GM08714 (cell line): ENCODE results near the gene PLXNA4.

Source experiments
- H3K4me3 ChIP-seq: fragments of 200-500 bp; sonication (Bioruptor generic); 2 replicates; pipeline ENCODE4 v1.5.1; 2014; ENCODE audit warnings: mild to moderate bottlenecking, low read length, inconsistent platforms
- ZNF274 ChIP-seq: IDR thresholded peaks from 2 replicates; pipeline ENCODE4 v1.6.1; 2012; ENCODE audit warnings: mild to moderate bottlenecking, low read depth, low read length

The PLXNA4 gene

DNA sequence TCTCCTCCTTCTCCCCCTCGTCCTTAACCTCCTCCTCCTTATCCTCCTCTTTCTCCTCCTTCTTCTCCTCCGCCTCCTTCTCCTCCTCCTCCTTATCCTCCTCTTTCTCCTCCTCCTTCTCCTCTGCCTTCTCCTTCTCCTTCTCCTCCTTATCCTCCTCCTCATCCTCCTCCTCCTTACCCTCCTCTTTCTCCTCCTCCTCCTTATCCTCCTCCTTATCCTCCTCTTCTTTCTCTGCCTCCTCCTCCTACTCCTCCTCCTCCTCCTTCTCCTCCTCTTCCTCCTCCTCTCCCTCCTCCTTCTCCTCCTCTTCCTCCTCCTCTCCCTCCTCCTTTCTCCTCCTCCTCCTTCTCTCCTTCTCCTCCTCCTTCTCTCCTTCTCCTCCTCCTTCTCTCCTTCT lies 14.5 kb downstream of the PLXNA4 start:
- no peak for TF ChIP-seq ZNF274
- no peak overlapping the region for H3K4me3 ChIP-seq

DNA sequence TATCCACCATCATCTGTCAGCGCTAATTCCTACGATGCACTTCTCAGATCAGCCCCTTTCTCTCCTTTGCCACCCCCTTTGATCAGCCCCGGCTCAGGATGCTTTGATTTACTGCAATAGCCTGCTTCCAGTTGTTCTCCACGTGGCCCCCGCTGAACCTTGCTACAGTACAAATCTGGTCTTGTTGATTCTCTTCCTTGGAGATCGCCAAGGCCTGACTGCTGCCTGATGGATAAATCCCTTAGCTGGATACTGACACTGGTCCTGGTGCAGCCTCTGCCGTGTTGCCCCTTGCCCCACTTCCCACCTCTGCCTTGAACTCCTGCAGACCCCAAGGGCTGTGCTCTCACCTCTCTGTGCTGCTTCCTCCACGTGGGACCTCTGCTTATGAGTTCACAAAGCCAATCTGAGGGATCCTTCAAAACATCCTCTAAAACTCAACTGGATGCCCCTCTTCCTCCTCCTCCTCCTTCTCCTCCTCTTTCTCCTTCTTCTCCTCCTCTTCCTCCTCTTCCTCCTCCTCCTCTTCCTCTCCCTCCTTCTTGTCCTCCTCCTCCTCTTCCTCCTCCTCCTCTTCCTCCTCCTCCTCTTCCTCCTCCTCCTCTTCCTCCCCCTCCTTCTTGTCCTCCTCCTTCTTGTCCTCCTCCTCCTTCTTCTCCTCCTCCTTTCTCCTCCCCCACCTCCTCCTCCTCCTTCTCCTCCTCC lies 15.3 kb downstream of the PLXNA4 start:
- no peak overlapping the region for H3K4me3 ChIP-seq
- TF ChIP-seq ZNF274 = no peak

DNA sequence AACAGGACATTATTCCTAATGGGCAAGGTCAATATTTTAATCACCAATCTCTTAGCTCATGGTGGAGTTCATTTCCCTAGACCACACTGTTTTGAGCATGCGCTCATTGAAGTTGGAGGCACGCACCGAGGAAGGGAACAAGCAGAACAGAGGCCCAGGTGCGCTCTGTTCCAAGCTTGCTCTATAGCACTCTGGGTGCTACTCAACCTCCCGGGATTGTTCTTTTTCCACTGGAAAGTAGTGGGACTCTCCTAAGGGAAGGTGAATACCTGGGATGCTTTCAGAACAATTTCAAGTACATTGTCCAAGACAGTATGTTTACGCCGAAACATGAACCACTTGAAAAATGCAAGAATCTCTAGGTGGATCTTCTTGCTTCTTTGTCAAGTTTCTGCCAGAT lies 16.2 kb downstream of the PLXNA4 start:
- H3K4me3 ChIP-seq = no peak overlapping the region
- TF ChIP-seq ZNF274 = no peak

GRCh38 chr7:132558815-132559214 lies 17.5 kb downstream of the PLXNA4 start:
- TF ChIP-seq ZNF274 = no peak
- H3K4me3 ChIP-seq = no peak overlapping the region

GRCh38 chr7:132557489-132558044 lies 18.7 kb downstream of the PLXNA4 start:
- H3K4me3 ChIP-seq = no peak overlapping the region
- TF ChIP-seq ZNF274 = no peak

DNA sequence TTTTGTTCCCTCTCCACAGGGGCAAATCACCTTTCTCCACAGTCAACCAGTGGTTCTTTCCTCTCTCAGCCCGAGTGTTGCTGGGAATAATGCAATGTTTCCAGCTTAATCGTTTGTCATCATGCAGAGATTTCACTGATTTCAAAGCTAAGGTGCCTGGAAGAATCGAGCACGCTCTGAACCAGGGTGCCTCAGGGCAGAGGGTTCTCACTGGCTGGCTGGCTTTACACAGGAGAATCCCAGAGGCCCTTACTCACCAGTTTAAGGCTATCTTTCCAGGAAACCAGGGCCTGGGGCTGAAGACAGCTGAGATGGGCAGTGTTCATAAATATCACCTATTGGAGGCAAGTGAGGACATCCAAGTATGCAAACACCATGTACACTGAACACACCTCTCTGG lies 21.8 kb downstream of the PLXNA4 start:
- H3K4me3 ChIP-seq = no peak overlapping the region
- no peak for TF ChIP-seq ZNF274

DNA sequence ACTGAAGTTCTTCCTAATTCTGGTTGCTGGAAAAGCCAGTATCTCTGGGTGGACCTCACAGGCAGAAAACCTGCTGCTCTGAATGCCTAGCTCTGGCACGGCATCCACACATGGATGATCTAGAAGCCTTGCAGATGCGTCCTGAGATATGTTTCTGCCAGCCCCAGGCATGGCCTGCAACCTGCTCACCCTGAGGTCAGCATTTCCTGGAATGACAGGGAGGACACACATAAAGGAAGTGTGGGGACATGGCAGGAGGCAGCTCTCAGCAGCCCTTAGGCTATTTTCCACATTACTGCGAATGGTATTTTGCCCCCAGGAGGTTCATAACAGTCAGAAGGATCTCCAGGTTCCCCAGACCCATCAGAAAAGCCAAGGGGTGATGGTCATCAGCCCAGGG lies 23.2 kb downstream of the PLXNA4 start:
- TF ChIP-seq ZNF274 = no peak
- no peak overlapping the region for H3K4me3 ChIP-seq

DNA sequence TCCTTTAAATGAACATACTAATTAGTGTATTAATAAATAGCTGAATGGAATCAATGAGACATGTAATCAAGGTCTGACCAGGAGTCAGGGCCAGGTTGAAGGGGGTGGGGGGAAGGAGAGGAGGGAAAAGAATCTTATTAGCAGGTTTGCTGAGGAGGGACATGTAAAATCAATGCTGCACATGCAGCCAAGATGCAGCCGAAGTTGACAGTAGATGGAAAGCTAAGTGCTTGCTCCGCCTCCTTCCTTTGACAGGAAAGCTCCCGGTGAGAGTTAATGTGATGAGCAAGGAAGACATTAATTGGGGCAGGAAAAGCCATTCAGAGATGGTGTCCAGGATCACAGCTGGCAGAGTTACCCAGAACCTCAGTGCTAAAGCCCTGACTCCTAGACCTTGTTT lies 24.4 kb downstream of the PLXNA4 start:
- TF ChIP-seq ZNF274 = no peak
- H3K4me3 ChIP-seq = no peak overlapping the region

- TF ChIP-seq ZNF274 = no peak
- H3K4me3 ChIP-seq = no peak overlapping the region
Observed at GRCh38 chr7:132551439-132551838, 24.8 kb downstream of the PLXNA4 start.

- no peak overlapping the region for H3K4me3 ChIP-seq
- TF ChIP-seq ZNF274 = no peak
Observed at GRCh38 chr7:132548489-132549078, 27.7 kb downstream of the PLXNA4 start.

DNA sequence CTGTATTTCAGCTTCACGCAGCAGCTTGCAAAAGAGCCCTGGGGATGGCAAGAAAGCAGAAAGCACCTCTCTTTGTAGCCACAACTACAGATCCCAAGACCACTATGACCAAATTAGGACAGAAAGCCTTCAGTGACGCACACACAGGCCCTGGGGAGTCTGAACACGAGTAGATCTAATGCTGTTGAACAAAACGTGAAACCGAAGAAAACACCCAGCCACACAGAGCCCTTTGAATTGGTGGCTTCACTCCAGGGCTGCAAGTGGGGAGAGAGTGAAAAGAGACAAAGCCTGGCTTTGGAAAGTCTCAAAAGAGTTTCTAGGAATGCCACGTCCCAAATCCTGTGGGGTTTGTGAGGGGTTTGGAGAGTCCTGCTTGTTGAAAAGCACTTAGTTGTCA lies 28.4 kb downstream of the PLXNA4 start:
- H3K4me3 ChIP-seq = no peak overlapping the region
- no peak for TF ChIP-seq ZNF274

- no peak overlapping the region for H3K4me3 ChIP-seq
- no peak for TF ChIP-seq ZNF274
Observed at GRCh38 chr7:132546366-132547127, 29.7 kb downstream of the PLXNA4 start.

GRCh38 chr7:132545756-132546155 lies 30.5 kb downstream of the PLXNA4 start:
- no peak overlapping the region for H3K4me3 ChIP-seq
- no peak for TF ChIP-seq ZNF274

- H3K4me3 ChIP-seq = no peak overlapping the region
- TF ChIP-seq ZNF274 = no peak
Observed at GRCh38 chr7:132544999-132545398, 31.3 kb downstream of the PLXNA4 start.

DNA sequence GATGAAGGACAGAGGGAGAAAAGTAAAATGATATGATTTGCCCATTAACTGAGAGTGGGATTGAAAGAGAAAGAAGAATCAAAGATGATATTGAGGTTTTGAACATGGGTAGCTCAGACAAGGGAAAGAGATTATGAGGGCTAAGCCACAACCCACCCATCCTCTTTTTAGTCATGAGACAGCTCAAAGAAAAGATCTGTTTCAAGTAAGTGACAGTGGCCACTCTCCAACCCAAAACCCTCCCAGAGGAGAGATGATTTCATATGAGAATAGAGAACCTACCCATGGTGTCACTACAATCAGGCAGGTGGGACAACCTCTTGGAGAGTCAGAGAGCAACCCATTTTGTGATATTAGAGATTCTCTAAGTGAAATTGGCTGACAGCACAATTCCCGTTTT lies 32.2 kb downstream of the PLXNA4 start:
- no peak for TF ChIP-seq ZNF274

More for the DNA sequence above, 32.2 kb downstream of the PLXNA4 start:
- no peak overlapping the region for H3K4me3 ChIP-seq
